ENCODE measurements around the gene KLHL29. TPM values are rescaled to one million over a fixed set of nuclear protein-coding genes. Genes with fewer than 3 reads are reported as not detected.

The KLHL29 gene
- polyA plus RNA-seq, 6 donors from 2014 or later = 0.08 to 0.50 (median 0.28) TPM; not detected in 2

- Mint-ChIP-seq H3K4me1 (no peaks in the 10 kb centered on the region), H3K9me3 (no peaks in the 10 kb centered on the region), H3K36me3 (no peaks in the 10 kb centered on the region), H3K4me3 (peak overlapping the region in 1 of 8 donors; percentile 42), H3K27me3 (peaks cover 9 to 16% (median 14%) of the 10 kb centered on the region in 3 donors), H3K27ac (no peak overlapping the region)
- DNase-seq (no peak), ATAC-seq (ENCODE audit: low read depth in 2 of 2) (no peak)
Observed at GRCh38 chr2:23586741-23587306, 201.8 kb downstream of the KLHL29 start.

- no peak for ATAC-seq (ENCODE audit: low read depth in 2 of 2)
- DNase-seq = no peak
- no peaks in the 10 kb centered on the region for H3K9me3 Mint-ChIP-seq
- no peaks in the 10 kb centered on the region for H3K36me3 Mint-ChIP-seq
- H3K4me3 Mint-ChIP-seq = no peak overlapping the region
- H3K27ac Mint-ChIP-seq = no peak overlapping the region
- H3K27me3 Mint-ChIP-seq = peaks cover 9 to 16% (median 14%) of the 10 kb centered on the region in 3 donors
- no peaks in the 10 kb centered on the region for H3K4me1 Mint-ChIP-seq
Observed at GRCh38 chr2:23587341-23587880, 202.4 kb downstream of the KLHL29 start.

GRCh38 chr2:23588106-23588505 is 203.1 kb downstream of the KLHL29 start:
- peaks cover 9 to 16% (median 14%) of the 10 kb centered on the region in 3 donors for H3K27me3 Mint-ChIP-seq
- no peaks in the 10 kb centered on the region for H3K4me1 Mint-ChIP-seq
- H3K27ac Mint-ChIP-seq = no peak overlapping the region
- DNase-seq = no peak
- H3K4me3 Mint-ChIP-seq = no peak overlapping the region
- H3K36me3 Mint-ChIP-seq = no peaks in the 10 kb centered on the region
- no peak for ATAC-seq (ENCODE audit: low read depth in 2 of 2)
- H3K9me3 Mint-ChIP-seq = no peaks in the 10 kb centered on the region

GRCh38 chr2:23588508-23589201 is 203.7 kb downstream of the KLHL29 start:
- Mint-ChIP-seq H3K27me3 (peaks cover 9 to 16% (median 16%) of the 10 kb centered on the region in 3 donors), H3K36me3 (no peaks in the 10 kb centered on the region), H3K4me1 (no peaks in the 10 kb centered on the region), H3K9me3 (no peaks in the 10 kb centered on the region), H3K4me3 (no peak overlapping the region), H3K27ac (no peak overlapping the region)
- DNase-seq (no peak), ATAC-seq (ENCODE audit: low read depth in 2 of 2) (no peak)

GRCh38 chr2:23589220-23589647 is 204.3 kb downstream of the KLHL29 start:
- H3K9me3 Mint-ChIP-seq = no peaks in the 10 kb centered on the region
- ATAC-seq (ENCODE audit: low read depth in 2 of 2) = no peak
- H3K27ac Mint-ChIP-seq = no peak overlapping the region
- H3K27me3 Mint-ChIP-seq = peaks cover 9 to 22% (median 16%) of the 10 kb centered on the region in 3 donors
- no peak overlapping the region for H3K4me3 Mint-ChIP-seq
- H3K36me3 Mint-ChIP-seq = no peaks in the 10 kb centered on the region
- DNase-seq = no peak
- H3K4me1 Mint-ChIP-seq = no peaks in the 10 kb centered on the region

- Mint-ChIP-seq H3K9me3 (no peaks in the 10 kb centered on the region), H3K4me1 (no peaks in the 10 kb centered on the region), H3K27me3 (peaks cover 9 to 22% (median 16%) of the 10 kb centered on the region in 3 donors), H3K27ac (peak overlapping the region in 1 of 6 donors; percentile 21), H3K36me3 (no peaks in the 10 kb centered on the region), H3K4me3 (no peak overlapping the region)
- ATAC-seq (ENCODE audit: low read depth in 2 of 2) (no peak), DNase-seq (no peak)
Observed at GRCh38 chr2:23589739-23590138, 204.8 kb downstream of the KLHL29 start.

GRCh38 chr2:23590241-23590869 is 205.4 kb downstream of the KLHL29 start:
- Mint-ChIP-seq H3K4me3 (no peak overlapping the region), H3K4me1 (no peaks in the 10 kb centered on the region), H3K27me3 (peaks cover 6 to 26% (median 19%) of the 10 kb centered on the region in 3 donors), H3K9me3 (no peaks in the 10 kb centered on the region), H3K36me3 (no peaks in the 10 kb centered on the region), H3K27ac (no peak overlapping the region)
- no peak for ATAC-seq (ENCODE audit: low read depth in 2 of 2)
- DNase-seq = no peak

GRCh38 chr2:23591111-23591510 is 206.1 kb downstream of the KLHL29 start:
- no peak for ATAC-seq (ENCODE audit: low read depth in 2 of 2)
- no peaks in the 10 kb centered on the region for H3K9me3 Mint-ChIP-seq
- H3K27me3 Mint-ChIP-seq = peaks cover 4 to 28% (median 21%) of the 10 kb centered on the region in 3 donors
- no peak for DNase-seq
- H3K27ac Mint-ChIP-seq = no peak overlapping the region
- no peaks in the 10 kb centered on the region for H3K36me3 Mint-ChIP-seq
- H3K4me1 Mint-ChIP-seq = no peaks in the 10 kb centered on the region
- no peak overlapping the region for H3K4me3 Mint-ChIP-seq

GRCh38 chr2:23592061-23592685 is 207.2 kb downstream of the KLHL29 start:
- no peak for DNase-seq
- H3K9me3 Mint-ChIP-seq = no peaks in the 10 kb centered on the region
- no peak for ATAC-seq (ENCODE audit: low read depth in 2 of 2)
- peaks cover 4 to 26% (median 22%) of the 10 kb centered on the region in 3 donors for H3K27me3 Mint-ChIP-seq
- H3K27ac Mint-ChIP-seq = no peak overlapping the region
- no peaks in the 10 kb centered on the region for H3K36me3 Mint-ChIP-seq
- H3K4me3 Mint-ChIP-seq = no peak overlapping the region
- H3K4me1 Mint-ChIP-seq = no peaks in the 10 kb centered on the region

- ATAC-seq (ENCODE audit: low read depth in 2 of 2) (no peak), DNase-seq (no peak)
- Mint-ChIP-seq H3K27ac (no peak overlapping the region), H3K27me3 (peaks cover 4 to 33% (median 22%) of the 10 kb centered on the region in 3 donors), H3K9me3 (no peaks in the 10 kb centered on the region), H3K4me1 (no peaks in the 10 kb centered on the region), H3K36me3 (no peaks in the 10 kb centered on the region), H3K4me3 (no peak overlapping the region)
Observed at GRCh38 chr2:23592898-23593751, 208.1 kb downstream of the KLHL29 start.

- Mint-ChIP-seq H3K27ac (no peak overlapping the region), H3K27me3 (peaks cover 4 to 33% (median 22%) of the 10 kb centered on the region in 3 donors), H3K4me3 (no peak overlapping the region), H3K36me3 (no peaks in the 10 kb centered on the region), H3K4me1 (no peaks in the 10 kb centered on the region), H3K9me3 (no peaks in the 10 kb centered on the region)
- DNase-seq = no peak
- no peak for ATAC-seq (ENCODE audit: low read depth in 2 of 2)
Observed at GRCh38 chr2:23593752-23594459, 208.9 kb downstream of the KLHL29 start.

GRCh38 chr2:23594460-23594825 is 209.5 kb downstream of the KLHL29 start:
- H3K4me3 Mint-ChIP-seq = no peak overlapping the region
- DNase-seq = no peak
- no peaks in the 10 kb centered on the region for H3K4me1 Mint-ChIP-seq
- H3K36me3 Mint-ChIP-seq = no peaks in the 10 kb centered on the region
- H3K27me3 Mint-ChIP-seq = peaks cover 4 to 33% (median 22%) of the 10 kb centered on the region in 3 donors
- no peaks in the 10 kb centered on the region for H3K9me3 Mint-ChIP-seq
- H3K27ac Mint-ChIP-seq = no peak overlapping the region
- ATAC-seq (ENCODE audit: low read depth in 2 of 2) = no peak
